PC-9 (cell line): Measurements from ENCODE around the gene PLA2G2D. TPM values are rescaled to one million over a fixed set of nuclear protein-coding genes. Genes with fewer than 3 reads are reported as not detected.

Experiments used
- BruUV-seq: library from RNA; stranded (reverse); fragments of 400-500 nt; replicated peaks from 2 replicates; lab custom pipeline; 2021; lab: Mats Ljungman, UMichigan
- CTCF ChIA-PET: fragments of 300-600 bp; sonication (Branson Sonifier 250); formaldehyde crosslinking; loops from one replicate; lab custom pipeline; 2022; ENCODE audit warnings: antibody characterized with exemption; lab: Charles Lee
- POLR2A ChIA-PET: fragments of 300-600 bp; sonication (Branson Sonifier 250); formaldehyde crosslinking; loops from one replicate; lab custom pipeline; 2022; ENCODE audit warnings: antibody characterized with exemption; ENCODE audit not compliant: unreplicated experiment; lab: Charles Lee
- DNase-seq, 2 experiments: peaks; one replicate each; pipeline versions ENCODE4 v3.0.0 to v3.0.0-alpha.2; 2015 to 2022; ENCODE audit warnings: mixed read lengths in 1 of 2
- H2AFZ ChIP-seq: fragments of 200-600 bp; sonication (generic); 2 replicates; pipeline ENCODE4 v1.8.1; 2017; ENCODE audit warnings: antibody characterized with exemption
- H3F3A ChIP-seq: fragments of 200-600 bp; sonication (generic); 2 replicates; pipeline ENCODE4 v1.8.1; 2017; ENCODE audit warnings: antibody characterized with exemption, mild to moderate bottlenecking, low read depth; ENCODE audit not compliant: insufficient read depth
- H3K27ac ChIP-seq: fragments of 200-600 bp; sonication (generic); 2 replicates; pipeline ENCODE4 v1.6.1; 2016; ENCODE audit warnings: mixed run types
- H3K27me3 ChIP-seq: fragments of 200-600 bp; sonication (generic); 2 replicates; pipeline ENCODE4 v1.6.1; 2016; ENCODE audit warnings: low read depth, mixed run types; ENCODE audit not compliant: insufficient read depth
- H3K36me3 ChIP-seq: fragments of 200-600 bp; sonication (generic); 2 replicates; pipeline ENCODE4 v1.6.1; 2016; ENCODE audit warnings: low read depth, mixed run types
- H3K4me1 ChIP-seq: fragments of 200-600 bp; sonication (generic); replicated peaks from 2 replicates; pipeline ENCODE4 v1.6.1; 2016; ENCODE audit warnings: mixed run types; ENCODE audit not compliant: insufficient read depth
- H3K4me2 ChIP-seq: fragments of 200-600 bp; sonication (generic); 2 replicates; pipeline ENCODE4 v1.6.1; 2017; ENCODE audit warnings: mixed run types
- H3K4me3 ChIP-seq: fragments of 200-600 bp; sonication (generic); 2 replicates; pipeline ENCODE4 v1.6.1; 2016; ENCODE audit warnings: mixed run types
- H3K79me2 ChIP-seq: fragments of 200-600 bp; sonication (generic); 2 replicates; pipeline ENCODE4 v1.6.1; 2017; ENCODE audit warnings: low read depth, mixed run types
- H3K9me2 ChIP-seq: fragments of 200-600 bp; sonication (generic); 2 replicates; pipeline ENCODE4 v1.8.1; 2017; ENCODE audit warnings: mild to moderate bottlenecking; ENCODE audit not compliant: insufficient read depth
- H3K9me3 ChIP-seq: fragments of 200-600 bp; sonication (generic); 2 replicates; pipeline ENCODE4 v1.8.1; 2016; ENCODE audit warnings: low read depth; ENCODE audit not compliant: insufficient read depth
- H4K20me1 ChIP-seq: fragments of 200-600 bp; sonication (generic); 2 replicates; pipeline ENCODE4 v1.8.1; 2017; ENCODE audit not compliant: insufficient read depth
- EZH2 ChIP-seq: fragments of 200-600 bp; sonication (generic); IDR thresholded peaks from 2 replicates; pipeline ENCODE4 v1.8.0; 2017; ENCODE audit warnings: antibody characterized with exemption, low read depth
- intact Hi-C: fragments of 100-400 bp; cut with micrococcal nuclease; formaldehyde crosslinking; loops from one replicate; pipeline ENCODE4 v1.10.0; 2022; ENCODE audit not compliant: unreplicated experiment
- total RNA-seq: library from RNA; stranded (reverse); gene quantifications from 2 replicates; pipeline ENCODE4 v1.2.3, GENCODE V29; 2021
- TF ChIP-seq, protein P1 (sequence below): fragments of 200-600 bp; sonication (generic); conservative IDR thresholded peaks from 2 replicates; pipeline ENCODE4 v1.6.1; 2017; ENCODE audit warnings: mixed run types, antibody characterized with exemption, mild to moderate bottlenecking, moderate library complexity

Gene PLA2G2D
- total RNA-seq, 1 experiment from 2014 or later = not detected

DNA sequence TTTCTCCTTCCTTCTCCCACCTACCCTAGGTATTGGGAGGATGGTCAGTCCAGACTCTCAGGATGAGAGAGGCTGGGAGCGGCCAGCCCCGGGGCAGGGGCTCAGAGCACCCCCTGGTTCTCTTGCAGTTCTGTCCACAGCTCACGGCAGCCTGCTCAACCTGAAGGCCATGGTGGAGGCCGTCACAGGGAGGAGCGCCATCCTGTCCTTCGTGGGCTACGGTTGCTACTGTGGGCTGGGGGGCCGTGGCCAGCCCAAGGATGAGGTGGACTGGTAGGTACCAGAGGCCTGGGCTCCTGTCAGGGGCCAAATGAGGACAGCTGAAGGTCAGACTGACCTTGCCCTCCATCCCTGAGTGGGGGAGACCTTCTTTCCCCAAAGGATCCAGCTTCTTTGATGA is 24.0 kb upstream of the PLA2G2D start:
- ChIA-PET POLR2A (no interaction called here), CTCF (no interaction called here)
- no peak for TF ChIP-seq EZH2
- TF ChIP-seq, protein P1, sequence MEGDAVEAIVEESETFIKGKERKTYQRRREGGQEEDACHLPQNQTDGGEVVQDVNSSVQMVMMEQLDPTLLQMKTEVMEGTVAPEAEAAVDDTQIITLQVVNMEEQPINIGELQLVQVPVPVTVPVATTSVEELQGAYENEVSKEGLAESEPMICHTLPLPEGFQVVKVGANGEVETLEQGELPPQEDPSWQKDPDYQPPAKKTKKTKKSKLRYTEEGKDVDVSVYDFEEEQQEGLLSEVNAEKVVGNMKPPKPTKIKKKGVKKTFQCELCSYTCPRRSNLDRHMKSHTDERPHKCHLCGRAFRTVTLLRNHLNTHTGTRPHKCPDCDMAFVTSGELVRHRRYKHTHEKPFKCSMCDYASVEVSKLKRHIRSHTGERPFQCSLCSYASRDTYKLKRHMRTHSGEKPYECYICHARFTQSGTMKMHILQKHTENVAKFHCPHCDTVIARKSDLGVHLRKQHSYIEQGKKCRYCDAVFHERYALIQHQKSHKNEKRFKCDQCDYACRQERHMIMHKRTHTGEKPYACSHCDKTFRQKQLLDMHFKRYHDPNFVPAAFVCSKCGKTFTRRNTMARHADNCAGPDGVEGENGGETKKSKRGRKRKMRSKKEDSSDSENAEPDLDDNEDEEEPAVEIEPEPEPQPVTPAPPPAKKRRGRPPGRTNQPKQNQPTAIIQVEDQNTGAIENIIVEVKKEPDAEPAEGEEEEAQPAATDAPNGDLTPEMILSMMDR = no peak

GRCh38 chr1:20142001-20142710 is 22.8 kb upstream of the PLA2G2D start:
- H3K4me1 ChIP-seq = peaks cover 33% of the 10 kb centered on the region
- ChIA-PET POLR2A (no interaction called here), CTCF (no interaction called here)
- intact Hi-C loops = no loop called here
- TF ChIP-seq, protein P1 = no peak
- no peak for TF ChIP-seq EZH2
- no peak for DNase-seq
- H3K9me3 ChIP-seq = no peaks in the 10 kb centered on the region
- H3K27ac ChIP-seq = no peak overlapping the region
- H3K4me3 ChIP-seq = no peak overlapping the region
- H3K27me3 ChIP-seq = no peaks in the 10 kb centered on the region
- H4K20me1 ChIP-seq = no peaks in the 10 kb centered on the region
- no peak overlapping the region for H2AFZ ChIP-seq
- no peaks in the 10 kb centered on the region for H3K9me2 ChIP-seq
- H3K36me3 ChIP-seq = no peaks in the 10 kb centered on the region
- no peaks in the 10 kb centered on the region for H3K79me2 ChIP-seq
- H3K4me2 ChIP-seq = no peak overlapping the region
- peaks cover 7% of the 10 kb centered on the region; the same call in 1 of the 2 replicates for H3F3A ChIP-seq
- no TSS peak for BruUV-seq

More for the DNA sequence above, 24.0 kb upstream of the PLA2G2D start:
- no peaks in the 10 kb centered on the region for H3K9me3 ChIP-seq
- no peak overlapping the region for H2AFZ ChIP-seq
- no peak overlapping the region for H3K27ac ChIP-seq
- H3F3A ChIP-seq = no peaks in the 10 kb centered on the region
- no peak overlapping the region for H3K4me2 ChIP-seq
- no peak for DNase-seq
- BruUV-seq = no TSS peak
- no peak overlapping the region for H3K4me3 ChIP-seq
- no peaks in the 10 kb centered on the region for H4K20me1 ChIP-seq
- intact Hi-C loops = no loop called here
- H3K27me3 ChIP-seq = no peaks in the 10 kb centered on the region
- no peaks in the 10 kb centered on the region for H3K79me2 ChIP-seq
- peaks cover 22% of the 10 kb centered on the region for H3K4me1 ChIP-seq
- H3K9me2 ChIP-seq = no peaks in the 10 kb centered on the region
- H3K36me3 ChIP-seq = no peaks in the 10 kb centered on the region

DNA sequence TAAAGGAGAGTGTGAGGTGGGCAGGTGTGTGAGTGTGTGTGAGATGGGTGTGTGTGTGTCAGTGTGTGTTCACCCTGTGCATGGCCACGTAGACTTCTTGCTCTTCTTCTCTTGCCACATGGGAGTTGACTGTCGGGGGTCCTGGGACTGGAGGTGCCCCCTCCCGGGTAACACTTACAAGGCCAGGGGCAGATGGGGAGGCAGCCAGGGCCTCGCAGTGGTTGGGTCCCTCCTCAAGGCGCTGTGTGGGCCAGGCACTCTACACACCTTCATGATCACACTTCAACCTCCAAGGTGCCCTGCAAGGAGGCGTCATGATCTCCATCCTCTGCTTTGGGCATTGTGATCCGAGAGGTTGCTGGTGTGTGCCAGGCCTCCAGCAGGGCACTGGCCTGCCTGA is 22.1 kb upstream of the PLA2G2D start:
- H3K36me3 ChIP-seq = no peaks in the 10 kb centered on the region
- intact Hi-C loops = no loop called here
- ChIA-PET CTCF (no interaction called here), POLR2A (no interaction called here)
- BruUV-seq = no TSS peak
- H3F3A ChIP-seq = peaks cover 7% of the 10 kb centered on the region; the same call in 1 of the 2 replicates
- no peaks in the 10 kb centered on the region for H3K79me2 ChIP-seq
- H3K4me1 ChIP-seq = peaks cover 40% of the 10 kb centered on the region
- no peak overlapping the region for H3K27ac ChIP-seq
- DNase-seq = no peak
- no peaks in the 10 kb centered on the region for H3K9me3 ChIP-seq
- H2AFZ ChIP-seq = no peak overlapping the region
- H3K4me2 ChIP-seq = no peak overlapping the region
- H3K4me3 ChIP-seq = no peak overlapping the region
- no peaks in the 10 kb centered on the region for H3K9me2 ChIP-seq
- H4K20me1 ChIP-seq = no peaks in the 10 kb centered on the region
- TF ChIP-seq, protein P1 = no peak
- TF ChIP-seq EZH2 = no peak
- no peaks in the 10 kb centered on the region for H3K27me3 ChIP-seq
